GM23338 (cell line): ENCODE results near the gene ZNF664.

Source experiments
- CREB1 ChIP-seq: fragments of 250-450 bp; sonication (Bioruptor Pico); IDR thresholded peaks from 2 replicates; pipeline ENCODE4 v1.5.0; 2020; ENCODE audit warnings: low read depth, mild to moderate bottlenecking, moderate library complexity
- CTCF ChIP-seq, 2 experiments: fragments of 200-600 bp in 1 of 2; sonication (generic) in 1 of 2; conservative IDR thresholded peaks; 2 replicates each; pipeline versions ENCODE4 v1.5.1 to v1.6.1; 2016 to 2017; ENCODE audit warnings: antibody characterized with exemption in 2 of 2, low read depth in 2 of 2, mild to moderate bottlenecking in 2 of 2, moderate library complexity in 1 of 2
- ETS1 ChIP-seq: IDR thresholded peaks from 2 replicates; pipeline ENCODE4 v1.6.1; 2016; ENCODE audit warnings: antibody characterized with exemption
- EZH2 ChIP-seq: fragments of 200-600 bp; sonication (generic); IDR thresholded peaks from one replicate; pipeline ENCODE4 v1.8.0; 2017; ENCODE audit warnings: antibody characterized with exemption, mild to moderate bottlenecking, low read depth; ENCODE audit not compliant: unreplicated experiment
- EZH2phosphoT487 ChIP-seq: fragments of 200-600 bp; sonication (generic); IDR thresholded peaks from one replicate; pipeline ENCODE4 v1.8.1; 2018; ENCODE audit warnings: antibody characterized with exemption; ENCODE audit not compliant: unreplicated experiment
- JUNB ChIP-seq: IDR thresholded peaks from one replicate; pipeline ENCODE4 v1.6.1; 2016; ENCODE audit warnings: antibody characterized with exemption; ENCODE audit not compliant: unreplicated experiment
- POLR2AphosphoS5 ChIP-seq: IDR thresholded peaks from 2 replicates; pipeline ENCODE4 v1.6.1; 2016; ENCODE audit warnings: antibody characterized with exemption, low read depth
- REST ChIP-seq: IDR thresholded peaks from one replicate; pipeline ENCODE4 v1.6.1; 2018; ENCODE audit warnings: antibody characterized with exemption; ENCODE audit not compliant: unreplicated experiment
- STAT1 ChIP-seq: IDR thresholded peaks from one replicate; pipeline ENCODE4 v1.6.1; 2016; ENCODE audit warnings: antibody characterized with exemption; ENCODE audit not compliant: unreplicated experiment
- ZNF114 ChIP-seq: fragments of 250-450 bp; sonication (Bioruptor Pico); IDR thresholded peaks from 2 replicates; pipeline ENCODE4 v1.5.0; 2020; ENCODE audit warnings: mild to moderate bottlenecking, moderate library complexity
- ZNF331 ChIP-seq: fragments of 250-450 bp; sonication (Bioruptor Pico); IDR thresholded peaks from 2 replicates; pipeline ENCODE4 v1.5.0; 2020; ENCODE audit warnings: low read depth, mild to moderate bottlenecking, moderate library complexity
- ZNF462 ChIP-seq: fragments of 250-450 bp; sonication (Bioruptor Pico); IDR thresholded peaks from 2 replicates; pipeline ENCODE4 v1.5.0; 2020; ENCODE audit warnings: mild to moderate bottlenecking, moderate library complexity

- TF ChIP-seq CTCF (conservative IDR thresholded peaks at IDR 0.05; ENCODE audit: low read depth in 2 of 2) (peak; percentile 79 to 92), EZH2 (no peak), CREB1 (no peak), JUNB (no peak), ETS1 (no peak), POLR2AphosphoS5 (no peak), ZNF462 (CRISPR knock-in tag) (no peak), EZH2phosphoT487 (no peak), ZNF331 (no peak), REST (no peak), ZNF114 (CRISPR knock-in tag) (no peak), STAT1 (no peak)
Measured at GRCh38 chr12:123983822-123984485, 10.9 kb downstream of the ZNF664 start.
